ENCODE results near the gene MGAT4B. TPM values are rescaled to one million over a fixed set of nuclear protein-coding genes. Genes with fewer than 3 reads are reported as not detected.

MGAT4B gene
- total RNA-seq, 4 donors from 2014 or later = 28.3 to 86.0 (median 61.4) TPM

DNA sequence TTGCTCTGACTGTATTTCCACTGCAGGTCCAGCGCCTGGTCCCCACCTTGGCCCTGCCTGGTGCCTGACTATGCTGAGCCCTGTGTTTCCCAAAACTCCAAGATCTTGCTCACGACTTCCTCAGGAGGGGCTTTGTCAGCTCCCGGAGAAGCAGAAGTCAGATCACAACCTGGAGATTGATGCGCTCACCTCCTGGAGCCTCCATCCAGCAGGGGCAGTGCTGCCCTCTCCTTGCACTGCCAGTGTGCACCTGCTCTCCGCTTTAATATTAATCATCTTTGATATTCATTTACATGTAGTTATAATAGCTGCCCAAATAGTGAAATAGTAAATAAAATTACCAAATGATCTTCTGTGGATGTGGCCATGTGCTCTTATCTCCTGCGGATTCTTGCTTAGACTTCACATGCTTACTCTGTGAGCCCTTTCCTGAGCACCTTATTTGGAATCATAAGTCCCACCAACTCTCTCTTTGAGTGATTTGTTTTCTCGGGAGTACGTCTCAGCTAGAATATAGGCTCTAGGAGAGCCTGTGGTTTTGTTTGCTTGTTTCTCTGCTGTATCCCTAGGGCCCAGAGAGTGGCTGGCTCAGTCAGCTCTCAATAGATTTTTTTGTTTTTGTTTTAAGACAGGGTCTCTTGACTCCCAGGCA lies 56.7 kb downstream of the MGAT4B start:
- no peak for TF ChIP-seq POLR2A (IDR thresholded peaks at IDR 0.05)
- TF ChIP-seq, protein P1, sequence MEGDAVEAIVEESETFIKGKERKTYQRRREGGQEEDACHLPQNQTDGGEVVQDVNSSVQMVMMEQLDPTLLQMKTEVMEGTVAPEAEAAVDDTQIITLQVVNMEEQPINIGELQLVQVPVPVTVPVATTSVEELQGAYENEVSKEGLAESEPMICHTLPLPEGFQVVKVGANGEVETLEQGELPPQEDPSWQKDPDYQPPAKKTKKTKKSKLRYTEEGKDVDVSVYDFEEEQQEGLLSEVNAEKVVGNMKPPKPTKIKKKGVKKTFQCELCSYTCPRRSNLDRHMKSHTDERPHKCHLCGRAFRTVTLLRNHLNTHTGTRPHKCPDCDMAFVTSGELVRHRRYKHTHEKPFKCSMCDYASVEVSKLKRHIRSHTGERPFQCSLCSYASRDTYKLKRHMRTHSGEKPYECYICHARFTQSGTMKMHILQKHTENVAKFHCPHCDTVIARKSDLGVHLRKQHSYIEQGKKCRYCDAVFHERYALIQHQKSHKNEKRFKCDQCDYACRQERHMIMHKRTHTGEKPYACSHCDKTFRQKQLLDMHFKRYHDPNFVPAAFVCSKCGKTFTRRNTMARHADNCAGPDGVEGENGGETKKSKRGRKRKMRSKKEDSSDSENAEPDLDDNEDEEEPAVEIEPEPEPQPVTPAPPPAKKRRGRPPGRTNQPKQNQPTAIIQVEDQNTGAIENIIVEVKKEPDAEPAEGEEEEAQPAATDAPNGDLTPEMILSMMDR (IDR thresholded peaks at IDR 0.05 in 4 of 5, conservative IDR thresholded peaks at IDR 0.05 in 1 of 5) = no peak
- Histone ChIP-seq H3K27me3 (no peaks in the 10 kb centered on the region), H3K9me3 (no peaks in the 10 kb centered on the region), H3K4me3 (no peak overlapping the region), H3K36me3 (peaks cover 0 to 7% of the 10 kb centered on the region in 2 donors), H3K4me1 (peaks cover 15 to 17% of the 10 kb centered on the region in 2 donors), H3K27ac (no peak overlapping the region)
- intact Hi-C loops (cut with DNase I; ENCODE audit: low total_unique reads) = no loop called here
- no peak for ATAC-seq
- no peak for DNase-seq
- in situ Hi-C loops (cut with MboI; ENCODE audit: low sequenced_read_pairs in 4 of 4) = loop anchor here in 2 of 4 donors (25.0 kb wide), 2 partner anchors 112 to 337 kb away; partner anchors contain the start of gene MRNIP (in 1 of the 2)

DNA sequence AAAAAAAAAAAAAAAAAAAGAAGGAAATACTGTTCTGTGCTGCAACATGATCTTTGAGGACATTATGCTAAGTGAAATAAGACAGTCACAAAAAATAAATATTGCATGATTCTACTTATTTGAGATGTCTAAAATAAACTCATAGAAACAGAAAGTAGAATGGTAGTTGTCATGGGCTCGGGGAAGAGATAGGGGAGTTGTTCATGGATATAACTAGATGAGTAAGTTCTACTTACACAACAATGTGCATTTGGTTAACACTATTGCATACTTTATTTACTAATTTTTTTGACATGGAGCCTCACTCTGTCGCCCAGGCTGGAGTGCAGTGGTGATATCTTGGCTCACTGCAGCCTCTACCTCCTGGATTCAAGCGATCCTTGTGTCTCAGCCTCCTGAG lies 58.9 kb downstream of the MGAT4B start:
- TF ChIP-seq, protein P1 (IDR thresholded peaks at IDR 0.05 in 4 of 5, conservative IDR thresholded peaks at IDR 0.05 in 1 of 5) = no peak
- no peak for TF ChIP-seq POLR2A (IDR thresholded peaks at IDR 0.05)
- Histone ChIP-seq H3K9me3 (no peaks in the 10 kb centered on the region), H3K4me3 (no peak overlapping the region), H3K36me3 (peaks cover 0 to 7% of the 10 kb centered on the region in 2 donors), H3K27ac (no peak overlapping the region), H3K27me3 (no peaks in the 10 kb centered on the region), H3K4me1 (peaks cover 12 to 15% of the 10 kb centered on the region in 2 donors)
- no peak for ATAC-seq
- no peak for DNase-seq
- in situ Hi-C loops (cut with MboI; ENCODE audit: low sequenced_read_pairs in 4 of 4) = no loop called here
- intact Hi-C loops (cut with DNase I; ENCODE audit: low total_unique reads) = no loop called here

MicroRNAs encoded within 50 kb of the gene (microRNA counts, 767-probe panel; counts per million panel counts)
- 356 to 448 counts per million in 2 donors for microRNA hsa-miR-1229

Small RNA genes lying within 50 kb of the gene (microRNA-seq; reads per million reads assigned to microRNA genes)
- 0 to 0.85 reads per million in 2 donors for gene MIR1229 (ENCODE audit: borderline replicate concordance in 2 of 2)

Other genes with a start within 250 kb of the MGAT4B start
- gene HNRNPH1, start 183.2 kb downstream of the MGAT4B start, total RNA-seq = 100 to 1,000 TPM in 3 of 4 donors, 10 to 100 TPM in 1; 72.4 to 209 (median 157) TPM
- gene CBY3, start 125.8 kb downstream of the MGAT4B start, total RNA-seq = not detected
- 100 to 1,000 TPM; 141 to 306 (median 275) TPM for gene CANX, start 107.9 kb downstream of the MGAT4B start, total RNA-seq
- gene MAML1, start 74.0 kb downstream of the MGAT4B start, total RNA-seq = 10 to 100 TPM; 14.4 to 16.3 (median 15.1) TPM
- 10 to 100 TPM in 1 of 4 donors, 1 to 10 TPM in 3; 1.7 to 12.6 (median 5.6) TPM for gene LTC4S, start 12.9 kb downstream of the MGAT4B start, total RNA-seq
- 1,000 to 10,000 TPM; 1,080 to 1,340 (median 1,178) TPM for gene SQSTM1, start 14.0 kb upstream of the MGAT4B start, total RNA-seq
- 10 to 100 TPM in 1 of 4 donors, 1 to 10 TPM in 3; 2.9 to 16.1 (median 8.3) TPM for gene MRNIP, start 52.0 kb upstream of the MGAT4B start, total RNA-seq
- 10 to 100 TPM; 56.1 to 65.9 (median 62.7) TPM for gene TBC1D9B, start 101.0 kb upstream of the MGAT4B start, total RNA-seq

Measured in gastrocnemius medialis (tissue), 4 donors.